HepG2 (cell line): ENCODE results near the gene STOM. TPM values are rescaled to one million over a fixed set of nuclear protein-coding genes. Genes with fewer than 3 reads are reported as not detected.

Experiments
- DDIT3 ChIP-seq: sonication (generic); formaldehyde crosslinking; IDR thresholded peaks from 2 replicates; pipeline ENCODE4 v1.4.0; 2020; ENCODE audit warnings: mild to moderate bottlenecking, missing genetic modification reagents
- DRAP1 ChIP-seq: IDR thresholded peaks from 2 replicates; pipeline ENCODE4 v1.6.1; 2016; ENCODE audit warnings: missing genetic modification reagents, missing compliant biosample characterization
- ERF ChIP-seq: IDR thresholded peaks from 2 replicates; pipeline ENCODE4 v1.6.1; 2018; ENCODE audit warnings: missing biosample characterization, missing genetic modification reagents
- ESRRA ChIP-seq: sonication (generic); formaldehyde crosslinking; IDR thresholded peaks from 2 replicates; pipeline ENCODE4 v1.5.1; 2020; ENCODE audit warnings: mild to moderate bottlenecking, low read depth, missing genetic modification reagents
- ETS1 ChIP-seq: sonication (generic); formaldehyde crosslinking; IDR thresholded peaks from 2 replicates; pipeline ENCODE4 v1.4.0; 2020; ENCODE audit warnings: missing genetic modification reagents
- HIC2 ChIP-seq: sonication (generic); formaldehyde crosslinking; IDR thresholded peaks from 2 replicates; pipeline ENCODE4 v1.9.0; 2022; ENCODE audit warnings: low read depth, missing genetic modification reagents
- IKZF1 ChIP-seq: fragments of 450-650 bp; IDR thresholded peaks from 2 replicates; pipeline ENCODE4 v1.7.1; 2016
- KLF16 ChIP-seq, 2 experiments: sonication (generic) in 1 of 2; formaldehyde crosslinking in 1 of 2; IDR thresholded peaks; 2 replicates each; pipeline versions ENCODE4 v1.6.1 to v1.8.0; 2016 to 2023; ENCODE audit warnings: missing genetic modification reagents in 2 of 2, missing compliant biosample characterization in 1 of 2
- MAFF ChIP-seq: IDR thresholded peaks from 2 replicates; pipeline ENCODE4 v1.6.1; 2011; ENCODE audit warnings: low read depth, low read length, improper control_type of control experiment
- NBN ChIP-seq: fragments of 450-650 bp; conservative IDR thresholded peaks from 2 replicates; pipeline ENCODE4 v1.6.1; 2017
- NFKBIZ ChIP-seq: IDR thresholded peaks from 2 replicates; pipeline ENCODE4 v1.6.1; 2018; ENCODE audit warnings: missing genetic modification reagents, missing compliant biosample characterization
- PAXIP1 ChIP-seq: sonication (generic); formaldehyde crosslinking; conservative IDR thresholded peaks from 2 replicates; pipeline ENCODE4 v1.4.0; 2020; ENCODE audit warnings: mild to moderate bottlenecking, missing genetic modification reagents, moderate library complexity
- PITX1 ChIP-seq: sonication (generic); formaldehyde crosslinking; IDR thresholded peaks from 2 replicates; pipeline ENCODE4 v1.5.1; 2020; ENCODE audit warnings: mild to moderate bottlenecking, missing genetic modification reagents
- TARDBP ChIP-seq: sonication (generic); formaldehyde crosslinking; IDR thresholded peaks from 2 replicates; pipeline ENCODE4 v1.8.0; 2022; ENCODE audit warnings: mild to moderate bottlenecking, missing genetic modification reagents
- ZFP90 ChIP-seq: sonication (generic); formaldehyde crosslinking; IDR thresholded peaks from 2 replicates; pipeline ENCODE4 v1.8.0; 2022; ENCODE audit warnings: missing genetic modification reagents, mild to moderate bottlenecking, inconsistent platforms, borderline replicate concordance
- ZNF136 ChIP-seq: sonication (generic); formaldehyde crosslinking; IDR thresholded peaks from 2 replicates; pipeline ENCODE4 v1.8.1; 2022; ENCODE audit warnings: low read depth, mild to moderate bottlenecking, moderate library complexity, missing genetic modification reagents
- ZNF17 ChIP-seq: sonication (generic); formaldehyde crosslinking; IDR thresholded peaks from 2 replicates; pipeline ENCODE4 v1.5.0; 2020; ENCODE audit warnings: mild to moderate bottlenecking, missing genetic modification reagents
- ZNF263 ChIP-seq: sonication (generic); formaldehyde crosslinking; IDR thresholded peaks from 2 replicates; pipeline ENCODE4 v1.4.0; 2020; ENCODE audit warnings: missing genetic modification reagents
- ZNF3 ChIP-seq: IDR thresholded peaks from 2 replicates; pipeline ENCODE4 v1.7.0; 2017; ENCODE audit warnings: inconsistent platforms
- ZNF432 ChIP-seq: sonication (generic); formaldehyde crosslinking; IDR thresholded peaks from 2 replicates; pipeline ENCODE4 v1.5.0; 2020; ENCODE audit warnings: missing genetic modification reagents, mild to moderate bottlenecking, borderline replicate concordance
- ZNF549 ChIP-seq: sonication (generic); formaldehyde crosslinking; IDR thresholded peaks from 2 replicates; pipeline ENCODE4 v1.5.0; 2020; ENCODE audit warnings: missing genetic modification reagents
- ZNF652 ChIP-seq: IDR thresholded peaks from 2 replicates; pipeline ENCODE4 v1.6.1; 2016; ENCODE audit warnings: low read depth, borderline replicate concordance
- ZNF780A ChIP-seq: sonication (generic); formaldehyde crosslinking; IDR thresholded peaks from 2 replicates; pipeline ENCODE4 v1.8.0; 2022; ENCODE audit warnings: mild to moderate bottlenecking, missing genetic modification reagents, moderate library complexity
- polyA plus RNA-seq, 8 experiments: library from polyadenylated mRNA; depleted of rRNA in 3 of 8; stranded (reverse) in 7 of 8; unstranded in 1 of 8; fragments of >200 nt; fragmentation: Illumina TruSeq in 4 of 8; extraction: Trizol in 4 of 8; gene quantifications; 2 replicates each; pipeline versions ENCODE4 v1.2.1 to v1.2.3, GENCODE V29; 2011 to 2016; ENCODE audit warnings: low read depth in 4 of 8, missing spikeins in 1 of 8, mixed read lengths in 1 of 8; ENCODE audit not compliant: insufficient read depth in 1 of 8
- total RNA-seq, 5 experiments: library from RNA; depleted of rRNA; stranded (reverse); fragments of >200 nt; fragmentation: Illumina TruSeq; extraction: Trizol; gene quantifications; 2 replicates each; pipeline ENCODE4 v1.2.3, GENCODE V29; 2016; ENCODE audit warnings: low read depth in 1 of 5

STOM gene
- total and polyA plus RNA-seq, 2 of the 13 experiments (the other 11 are each of a cell fraction or from before 2014, with no cell fraction given) = 43.6 to 165 TPM

- TF ChIP-seq ZNF263 (CRISPR knock-in tag) = peak; percentile 83
- TF ChIP-seq PAXIP1 (CRISPR knock-in tag) = peak; percentile 99
- peak; percentile 91 for TF ChIP-seq ESRRA (CRISPR knock-in tag)
- no peak for TF ChIP-seq MAFF
- TF ChIP-seq HIC2 (CRISPR knock-in tag) = peak; percentile 96
- peak; percentile 59; the same call in 1 of the 2 replicates for TF ChIP-seq ERF
- TF ChIP-seq NFKBIZ (CRISPR knock-in tag) = no peak; the same call in 1 of the 2 replicates
- TF ChIP-seq ZNF652 (CRISPR knock-in tag) = peak; percentile 12; the same call in 1 of the 2 replicates
- TF ChIP-seq PITX1 (CRISPR knock-in tag) = peak; percentile 81
- TF ChIP-seq DRAP1 = peak; percentile 56; the same call in 1 of the 2 replicates
- TF ChIP-seq NBN = no peak
- TF ChIP-seq ZNF136 (CRISPR knock-in tag) = no peak
- TF ChIP-seq ZNF3 = no peak
- TF ChIP-seq IKZF1 = no peak
- no peak for TF ChIP-seq ZNF549 (CRISPR knock-in tag)
- TF ChIP-seq ZNF17 = no peak
- peak in 1 of 2 experiments; percentile 58; a peak in 1 of 4 replicates for TF ChIP-seq KLF16 (CRISPR knock-in tag; IDR thresholded peaks at IDR 0.05)
- TF ChIP-seq ETS1 (CRISPR knock-in tag) = no peak
- peak; percentile 92 for TF ChIP-seq TARDBP (CRISPR knock-in tag)
- no peak for TF ChIP-seq DDIT3
- peak; percentile 35; the same call in 1 of the 2 replicates for TF ChIP-seq ZFP90 (CRISPR knock-in tag)
- no peak for TF ChIP-seq ZNF780A (CRISPR knock-in tag)
- no peak for TF ChIP-seq ZNF432 (CRISPR knock-in tag)
Observed at GRCh38 chr9:121296213-121297127, 73.6 kb downstream of the STOM start (continued).
